ENCODE results near the gene PYROXD2.
A peak's percentile ranks its signal among the peaks of the same experiment; 100 is the strongest.

The PYROXD2 gene

GRCh38 chr10:98449287-98449686 is 34.3 kb upstream of the PYROXD2 start:
- in situ Hi-C loops (cut with HindIII; ENCODE audit: low pct_unique_long_range_greater_than_20kb, low sequenced_read_pairs) = no loop called here
- TF ChIP-seq JUND (IDR thresholded peaks at IDR 0.05; ENCODE audit: low read depth) = no peak
- no peak for DNase-seq (ENCODE audit: low read depth in 1 of 2, low spot score in 1 of 2)

- TF ChIP-seq JUND (IDR thresholded peaks at IDR 0.05; ENCODE audit: low read depth) = no peak
- peak; percentile 81 to 83 for DNase-seq (ENCODE audit: low read depth in 1 of 2, low spot score in 1 of 2)
- in situ Hi-C loops (cut with HindIII; ENCODE audit: low pct_unique_long_range_greater_than_20kb, low sequenced_read_pairs) = no loop called here
Observed at GRCh38 chr10:98446661-98447221, 31.8 kb upstream of the PYROXD2 start, which contains the start of gene HPS1. HPS1 (minus strand) TSS chr10:98446935; CDS start chr10:98443240, 3,695 bp downstream.

- TF ChIP-seq JUND (IDR thresholded peaks at IDR 0.05; ENCODE audit: low read depth) = no peak
- in situ Hi-C loops (cut with HindIII; ENCODE audit: low pct_unique_long_range_greater_than_20kb, low sequenced_read_pairs) = no loop called here
- DNase-seq (ENCODE audit: low read depth in 1 of 2, low spot score in 1 of 2) = no peak
Observed at GRCh38 chr10:98446151-98446660, 31.2 kb upstream of the PYROXD2 start.

- DNase-seq (ENCODE audit: low read depth in 1 of 2, low spot score in 1 of 2) = no peak
- TF ChIP-seq JUND (IDR thresholded peaks at IDR 0.05; ENCODE audit: low read depth) = no peak
- in situ Hi-C loops (cut with HindIII; ENCODE audit: low pct_unique_long_range_greater_than_20kb, low sequenced_read_pairs) = no loop called here
Observed at GRCh38 chr10:98445200-98445812, 30.3 kb upstream of the PYROXD2 start.

GRCh38 chr10:98444314-98445006 is 29.5 kb upstream of the PYROXD2 start:
- no peak for DNase-seq (ENCODE audit: low read depth in 1 of 2, low spot score in 1 of 2)
- in situ Hi-C loops (cut with HindIII; ENCODE audit: low pct_unique_long_range_greater_than_20kb, low sequenced_read_pairs) = no loop called here
- no peak for TF ChIP-seq JUND (IDR thresholded peaks at IDR 0.05; ENCODE audit: low read depth)

GRCh38 chr10:98438715-98439114 is 23.7 kb upstream of the PYROXD2 start:
- no peak for DNase-seq (ENCODE audit: low read depth in 1 of 2, low spot score in 1 of 2)
- in situ Hi-C loops (cut with HindIII; ENCODE audit: low pct_unique_long_range_greater_than_20kb, low sequenced_read_pairs) = no loop called here
- no peak for TF ChIP-seq JUND (IDR thresholded peaks at IDR 0.05; ENCODE audit: low read depth)

- no peak for TF ChIP-seq JUND (IDR thresholded peaks at IDR 0.05; ENCODE audit: low read depth)
- no peak for DNase-seq (ENCODE audit: low read depth in 1 of 2, low spot score in 1 of 2)
- in situ Hi-C loops (cut with HindIII; ENCODE audit: low pct_unique_long_range_greater_than_20kb, low sequenced_read_pairs) = no loop called here
Observed at GRCh38 chr10:98436704-98437103, 21.7 kb upstream of the PYROXD2 start.

GRCh38 chr10:98435178-98435577 is 20.2 kb upstream of the PYROXD2 start:
- TF ChIP-seq JUND (IDR thresholded peaks at IDR 0.05; ENCODE audit: low read depth) = no peak
- in situ Hi-C loops (cut with HindIII; ENCODE audit: low pct_unique_long_range_greater_than_20kb, low sequenced_read_pairs) = no loop called here
- DNase-seq (ENCODE audit: low read depth in 1 of 2, low spot score in 1 of 2) = no peak

- DNase-seq (ENCODE audit: low read depth in 1 of 2, low spot score in 1 of 2) = no peak
- TF ChIP-seq JUND (IDR thresholded peaks at IDR 0.05; ENCODE audit: low read depth) = no peak
- in situ Hi-C loops (cut with HindIII; ENCODE audit: low pct_unique_long_range_greater_than_20kb, low sequenced_read_pairs) = no loop called here
Observed at GRCh38 chr10:98433881-98434732, 19.1 kb upstream of the PYROXD2 start.

- in situ Hi-C loops (cut with HindIII; ENCODE audit: low pct_unique_long_range_greater_than_20kb, low sequenced_read_pairs) = no loop called here
- TF ChIP-seq JUND (IDR thresholded peaks at IDR 0.05; ENCODE audit: low read depth) = no peak
- DNase-seq (ENCODE audit: low read depth in 1 of 2, low spot score in 1 of 2) = no peak
Observed at GRCh38 chr10:98433371-98433770, 18.4 kb upstream of the PYROXD2 start.

- no peak for TF ChIP-seq JUND (IDR thresholded peaks at IDR 0.05; ENCODE audit: low read depth)
- DNase-seq (ENCODE audit: low read depth in 1 of 2, low spot score in 1 of 2) = no peak
- in situ Hi-C loops (cut with HindIII; ENCODE audit: low pct_unique_long_range_greater_than_20kb, low sequenced_read_pairs) = no loop called here
Observed at GRCh38 chr10:98432330-98432729, 17.3 kb upstream of the PYROXD2 start.

- in situ Hi-C loops (cut with HindIII; ENCODE audit: low pct_unique_long_range_greater_than_20kb, low sequenced_read_pairs) = no loop called here
- TF ChIP-seq JUND (IDR thresholded peaks at IDR 0.05; ENCODE audit: low read depth) = no peak
- DNase-seq (ENCODE audit: low read depth in 1 of 2, low spot score in 1 of 2) = no peak
Observed at GRCh38 chr10:98431016-98431415, 16.0 kb upstream of the PYROXD2 start.

All from T47D (cell line).